HG03342 (cell line): ENCODE data around the gene SPATC1L.

Source experiments
- ATAC-seq: cut with Tn5 transposase; IDR thresholded peaks from one replicate; pipeline ENCODE4 v1.9.1; 2021; ENCODE audit warnings: mild to moderate bottlenecking, moderate library complexity; ENCODE audit not compliant: unreplicated experiment

The SPATC1L gene

DNA sequence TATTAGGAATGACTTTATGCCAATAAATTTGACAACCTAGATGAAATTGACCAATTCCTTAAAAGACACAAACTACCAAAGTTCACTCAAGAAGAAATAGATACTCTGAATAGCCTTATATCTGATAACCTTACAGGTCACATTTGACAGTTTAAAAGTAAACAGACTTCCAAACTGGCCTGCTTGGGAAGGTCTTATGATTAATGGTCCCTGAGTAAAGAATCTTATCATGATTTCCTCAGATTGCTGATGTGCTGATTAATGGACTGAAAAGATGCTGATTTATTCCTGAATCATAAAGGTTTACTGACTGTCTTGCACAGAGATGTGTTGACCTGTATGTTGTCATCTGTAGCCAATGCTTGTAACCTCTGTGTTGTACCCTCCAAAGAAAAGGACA lies 19.2 kb downstream of the SPATC1L start:
- ATAC-seq, result no peak

DNA sequence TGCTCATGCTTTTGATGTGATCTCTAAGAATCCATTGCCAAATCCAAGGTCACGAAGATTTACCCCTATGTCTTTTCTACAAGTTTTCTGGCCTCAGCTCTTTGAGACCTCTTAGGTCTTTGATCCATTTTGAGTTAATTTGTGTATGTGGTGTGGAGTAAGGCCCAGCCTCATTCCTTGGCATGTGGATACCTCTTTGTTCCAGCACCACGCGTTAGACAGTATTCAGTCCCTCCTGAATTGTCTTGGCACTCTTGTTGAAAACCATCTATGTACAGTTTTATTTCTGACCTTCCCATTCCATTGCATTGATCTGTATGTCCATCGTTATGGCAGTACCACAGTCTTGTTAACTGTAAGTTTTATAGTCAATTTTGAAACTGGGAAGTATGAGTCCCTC lies 20.9 kb downstream of the SPATC1L start:
- ATAC-seq, result no peak

DNA sequence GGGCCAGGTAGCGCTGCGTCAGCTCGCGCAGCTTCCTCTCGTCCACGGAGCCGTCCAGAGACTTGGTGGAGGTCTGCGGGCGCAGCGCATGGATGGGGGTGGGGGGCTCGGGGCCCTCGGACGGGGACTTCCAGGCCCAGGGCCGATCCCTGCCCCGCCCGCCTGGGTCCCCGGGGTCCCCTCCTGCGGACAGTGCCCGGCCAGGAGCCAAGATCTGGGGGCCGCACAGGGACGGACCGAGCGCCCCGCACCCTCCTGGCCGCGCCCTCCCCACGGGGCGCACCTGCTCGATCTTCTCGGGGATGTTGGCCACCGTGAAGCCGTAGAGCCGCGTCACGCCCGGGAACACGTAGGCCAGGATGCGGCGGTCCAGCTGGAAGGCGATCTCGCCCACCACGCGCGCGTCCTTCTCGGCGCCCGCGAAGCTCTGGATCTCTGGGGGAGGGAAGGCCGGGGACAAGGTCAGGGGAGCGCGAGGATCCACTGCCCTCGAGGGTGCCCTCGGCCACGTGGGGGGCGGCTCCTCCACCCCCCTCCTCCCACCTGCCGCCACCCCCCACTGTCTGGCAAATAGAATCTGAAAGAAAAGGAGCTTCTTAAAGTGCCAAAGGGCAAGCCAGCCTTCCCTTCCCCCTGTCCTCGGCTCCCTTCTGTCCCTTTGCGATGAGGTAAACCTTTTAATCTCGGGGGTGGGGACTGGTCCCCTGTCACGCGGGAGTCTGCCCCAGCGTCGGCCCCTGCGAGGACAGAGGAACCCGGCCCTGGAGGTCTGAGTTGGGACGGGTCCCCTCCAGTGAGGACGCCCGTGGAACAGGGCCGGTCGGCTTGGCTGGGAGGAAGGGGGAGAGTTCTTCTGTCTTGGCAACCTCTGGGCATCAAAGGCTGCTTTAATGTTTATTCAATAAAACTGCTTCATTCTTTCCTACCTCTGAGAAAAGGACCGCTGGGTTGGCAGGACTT lies 22.3 kb downstream of the SPATC1L start:
- no peak for ATAC-seq

DNA sequence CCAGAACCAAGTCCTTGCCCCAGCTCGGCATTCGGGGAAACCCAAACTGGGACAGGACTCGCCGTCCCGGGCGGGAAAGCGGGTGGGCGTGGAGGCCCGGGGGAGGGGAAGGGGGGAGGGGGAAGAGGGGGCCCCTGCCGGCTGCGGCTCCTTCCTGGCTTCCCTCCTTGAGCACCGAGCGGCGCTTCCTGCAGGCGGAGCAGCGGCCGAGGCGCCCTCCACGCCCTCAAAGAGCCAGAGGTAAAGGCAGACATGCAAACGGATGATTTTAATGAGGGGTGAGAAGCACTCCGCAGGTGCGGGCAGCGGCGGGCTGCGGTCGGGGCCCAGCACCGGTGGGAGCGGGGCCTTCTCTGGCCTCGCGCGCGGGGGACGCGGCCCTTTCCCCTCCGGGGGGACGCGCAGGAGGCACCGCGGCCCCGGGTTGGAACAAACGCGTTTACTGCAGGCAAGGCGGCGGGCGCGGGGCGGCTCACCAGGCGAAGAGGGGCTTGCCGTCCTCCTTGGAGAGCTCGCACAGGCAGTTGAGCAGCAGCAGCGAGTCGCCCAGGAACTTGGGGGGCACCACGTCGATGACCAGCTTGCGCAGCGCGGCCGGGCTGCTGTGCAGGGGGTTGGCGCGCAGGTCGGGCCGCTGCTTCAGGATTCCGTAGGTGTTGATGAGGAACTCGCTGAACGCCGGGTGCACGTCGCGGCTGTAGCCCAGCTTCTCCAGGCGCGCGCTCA lies 23.2 kb downstream of the SPATC1L start:
- ATAC-seq, result no peak

DNA sequence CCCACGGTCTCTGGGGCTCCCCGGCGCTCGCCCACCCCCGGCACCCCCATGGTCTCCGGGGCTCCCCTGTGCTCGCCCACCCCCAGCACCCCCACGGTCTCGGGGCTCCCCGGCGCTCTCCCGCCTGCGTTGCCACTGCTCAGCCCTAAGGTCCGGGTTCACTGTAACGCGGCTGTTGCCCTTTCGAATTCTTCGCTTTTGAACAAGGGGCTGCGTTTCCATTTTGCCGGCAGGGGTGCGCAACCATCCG lies 23.7 kb downstream of the SPATC1L start:
- ATAC-seq, result no peak

DNA sequence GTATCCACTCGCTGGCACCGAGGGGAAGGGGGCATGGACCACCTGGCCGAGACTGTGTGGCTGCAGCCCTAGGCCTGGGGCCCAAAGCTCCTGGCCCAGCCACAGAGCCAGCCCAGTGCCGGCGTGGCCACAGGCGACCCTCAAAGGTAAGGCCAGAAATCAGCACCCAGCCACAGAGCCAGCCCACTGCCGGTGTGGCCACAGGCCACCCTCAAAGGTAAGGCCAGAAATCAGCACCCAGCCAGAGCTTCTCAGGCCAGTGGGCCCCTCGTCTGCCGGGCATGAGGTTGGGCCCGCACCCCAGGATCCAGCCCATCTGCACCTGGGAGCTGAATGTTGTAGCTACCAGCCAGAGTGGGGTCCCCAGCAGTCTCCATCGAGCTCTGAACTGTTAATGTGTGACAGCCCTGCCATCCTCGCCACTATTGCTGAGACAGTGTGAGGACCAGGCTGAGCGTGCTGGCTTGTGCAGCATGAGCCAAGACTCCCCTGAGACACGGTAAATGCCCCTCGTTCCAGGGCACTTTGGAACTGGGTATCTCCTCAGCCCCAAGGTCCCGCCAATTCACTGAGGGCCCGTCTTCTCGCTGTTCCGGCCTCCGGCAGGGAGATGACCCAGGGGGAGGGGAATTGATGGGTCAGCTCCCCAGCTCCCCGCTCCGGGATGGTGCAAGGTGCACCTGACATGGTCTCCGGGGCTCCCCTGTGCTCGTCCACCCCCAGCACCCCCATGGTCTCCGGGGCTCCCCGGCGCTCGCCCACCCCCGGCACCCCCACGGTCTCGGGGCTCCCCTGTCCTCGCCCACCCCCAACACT lies 24.2 kb downstream of the SPATC1L start:
- no peak for ATAC-seq

DNA sequence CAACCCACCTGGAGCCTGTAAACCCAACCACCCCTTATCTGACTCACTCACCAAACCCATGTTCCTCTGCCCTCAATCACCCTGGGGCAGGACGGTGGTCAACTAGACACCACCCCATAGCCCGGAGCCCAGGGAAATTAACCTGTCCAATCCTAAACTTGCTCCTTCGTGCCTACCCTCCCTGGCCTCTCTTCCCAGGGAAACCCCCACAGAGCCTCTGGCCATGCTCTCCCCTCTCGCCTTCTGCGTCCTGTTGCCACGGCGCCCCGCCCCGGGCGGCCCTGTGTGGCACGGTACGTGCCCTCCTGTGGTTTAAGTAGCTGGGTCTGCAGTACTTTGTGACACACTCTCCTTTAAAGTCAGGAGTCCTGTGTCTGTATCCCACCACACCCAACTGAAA lies 24.9 kb downstream of the SPATC1L start:
- ATAC-seq, result no peak

DNA sequence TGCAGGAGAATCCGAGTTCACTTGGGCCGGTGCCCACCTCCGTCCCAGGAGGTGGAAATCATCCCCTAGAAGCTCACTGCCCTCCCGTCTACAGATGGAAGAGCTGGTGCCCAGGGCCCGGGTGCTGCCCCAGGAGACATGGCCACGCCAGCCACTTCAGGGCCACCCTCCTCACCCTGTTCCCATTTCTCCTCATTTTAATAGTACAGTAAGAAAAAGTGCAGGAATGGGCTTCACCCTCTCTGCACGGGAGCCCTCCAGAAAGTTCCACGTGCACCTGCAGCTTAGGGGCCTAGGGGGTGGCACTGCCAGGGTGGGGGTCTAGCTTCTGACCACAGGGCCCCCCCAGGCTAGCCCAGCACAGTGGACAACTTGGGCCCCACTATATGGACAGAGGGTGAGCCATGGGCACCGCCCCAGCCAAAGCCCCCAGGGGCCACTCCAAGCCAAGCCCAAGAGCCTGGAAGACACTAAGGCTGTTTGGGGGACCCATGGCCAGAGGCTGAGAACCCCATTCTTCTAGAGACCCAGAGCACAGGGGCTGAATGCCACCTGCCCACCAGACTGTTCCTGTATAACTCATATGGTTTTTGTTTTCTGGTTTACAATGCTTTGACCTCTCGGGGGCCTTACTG lies 25.5 kb downstream of the SPATC1L start:
- ATAC-seq, result no peak

DNA sequence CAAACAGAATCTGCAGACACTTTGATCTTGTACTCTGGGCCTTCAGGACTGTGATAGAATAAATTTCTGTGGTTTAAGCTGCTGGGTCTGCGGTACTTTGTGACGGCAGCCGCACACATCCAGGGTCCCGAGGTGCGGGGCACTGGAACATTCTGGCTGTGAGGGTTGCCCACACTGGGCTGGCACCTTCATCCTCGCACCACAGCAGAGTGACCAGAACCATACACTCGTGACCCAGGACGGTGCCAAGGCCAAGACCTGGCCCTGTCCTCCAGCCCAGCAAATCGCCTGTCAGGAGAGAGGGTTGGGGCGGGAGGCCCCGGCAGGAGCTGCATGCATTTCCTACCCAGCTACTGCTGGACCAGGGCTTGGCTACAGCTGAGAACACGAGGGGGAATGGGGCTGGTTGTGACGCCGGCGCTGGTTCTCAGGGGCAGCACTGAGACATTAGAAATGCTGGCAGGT lies 26.2 kb downstream of the SPATC1L start:
- ATAC-seq, result no peak

DNA sequence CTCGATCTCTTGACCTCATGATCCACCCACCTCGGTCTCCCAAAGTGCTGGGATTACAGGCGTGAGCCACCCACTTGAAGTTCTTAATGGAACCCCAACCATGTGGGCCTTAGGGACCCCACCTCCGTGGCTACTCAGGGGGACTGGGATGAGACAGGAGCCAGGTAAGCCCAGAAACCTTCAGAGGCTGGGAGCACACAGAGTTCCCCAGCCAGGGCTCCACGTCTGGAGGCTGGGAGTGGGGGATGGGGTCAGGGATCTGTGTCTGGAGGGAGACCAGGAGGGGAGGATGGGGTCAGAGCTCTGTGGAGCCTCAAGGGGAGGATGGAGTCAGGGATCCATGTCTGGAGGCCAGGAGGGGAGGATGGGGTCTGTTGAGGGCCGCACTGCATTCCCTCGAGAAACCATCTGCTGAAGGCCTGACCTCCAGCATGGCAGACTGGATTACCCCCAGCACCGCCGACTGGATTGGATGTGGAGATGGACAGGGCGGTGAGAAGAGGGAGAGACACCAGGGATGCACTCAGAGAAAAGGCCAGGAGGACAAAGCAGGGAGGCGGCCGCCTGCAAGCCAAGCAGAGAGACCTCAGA lies 26.8 kb downstream of the SPATC1L start:
- ATAC-seq, result no peak

DNA sequence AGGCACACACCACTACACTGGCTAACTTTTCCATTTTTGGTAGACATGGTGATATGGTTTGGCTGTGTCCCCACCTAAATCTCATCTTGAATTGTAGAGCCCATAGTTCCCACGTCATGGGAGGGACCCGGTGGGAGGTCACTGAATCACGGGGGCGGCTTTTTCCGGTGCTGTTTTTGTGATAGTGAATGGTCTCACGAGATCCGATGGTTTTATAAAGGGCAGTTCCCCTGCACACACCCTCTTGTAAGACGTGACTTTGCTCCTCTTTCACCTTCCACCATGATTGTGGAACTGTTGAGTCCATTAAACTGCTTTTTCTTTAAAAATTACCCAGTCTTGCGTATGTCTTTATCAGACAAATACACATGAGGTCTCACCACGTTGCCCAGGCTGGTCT lies 27.6 kb downstream of the SPATC1L start:
- no peak for ATAC-seq

DNA sequence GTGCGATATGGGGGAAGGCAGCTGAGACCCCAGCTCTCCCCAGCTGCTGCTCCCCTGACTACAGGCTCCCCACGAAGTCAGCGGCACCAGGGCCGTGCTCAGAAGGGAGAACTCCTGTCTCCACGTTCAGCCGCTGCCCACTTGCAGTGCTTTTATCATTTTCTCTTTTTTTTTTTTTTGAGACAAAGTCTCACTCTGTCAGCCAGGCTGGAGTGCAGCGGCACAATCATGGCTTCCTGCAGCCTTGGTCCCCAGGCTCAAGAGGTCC lies 27.9 kb downstream of the SPATC1L start:
- ATAC-seq, result no peak

DNA sequence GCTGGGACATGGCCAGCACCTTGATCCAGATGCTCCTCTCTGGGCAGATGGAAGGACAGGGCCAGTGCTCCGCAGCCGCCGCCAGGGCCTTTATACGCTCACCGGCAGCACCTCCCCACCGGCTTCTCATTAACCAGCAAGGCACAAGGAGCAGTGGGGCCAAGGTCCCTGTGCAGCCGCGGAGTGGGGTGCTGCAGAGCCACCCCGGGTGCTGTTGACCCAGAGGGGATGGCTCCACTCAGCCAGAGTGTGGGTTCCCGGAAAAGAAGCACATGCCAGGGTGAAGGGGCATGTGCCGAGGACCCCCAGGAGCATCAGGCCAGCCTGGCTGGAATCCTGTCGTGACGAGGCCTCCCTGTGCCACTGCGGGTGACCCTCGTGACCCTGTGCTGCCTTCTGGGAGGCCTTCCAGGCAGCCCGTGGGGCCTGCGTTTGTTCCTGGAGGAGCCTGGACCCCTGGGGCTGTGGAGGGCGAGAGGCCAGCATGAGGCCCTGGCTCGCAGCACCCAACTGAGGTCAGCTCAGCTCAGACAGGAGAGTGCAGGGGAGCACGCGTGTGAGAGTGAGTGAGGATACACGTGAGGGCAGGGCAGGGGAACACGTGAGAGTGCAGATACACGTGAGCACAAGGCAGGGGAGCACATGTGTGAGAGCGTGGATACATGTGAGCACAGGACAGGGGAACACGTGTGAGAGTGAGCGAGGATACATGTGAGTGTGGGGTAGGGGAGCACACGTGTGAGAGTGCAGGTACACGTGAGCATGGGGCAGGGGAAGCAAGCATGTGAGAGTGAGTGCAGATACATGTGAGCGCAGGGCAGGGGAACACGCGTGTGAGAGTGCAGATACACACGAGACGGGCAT lies 28.5 kb downstream of the SPATC1L start, which contains the start of gene FTCD:
TSS of gene FTCD (minus strand) at position 66 of the 864 bp plus-strand sequence. CDS start at position 10, 56 bp downstream.
- no peak for ATAC-seq

DNA sequence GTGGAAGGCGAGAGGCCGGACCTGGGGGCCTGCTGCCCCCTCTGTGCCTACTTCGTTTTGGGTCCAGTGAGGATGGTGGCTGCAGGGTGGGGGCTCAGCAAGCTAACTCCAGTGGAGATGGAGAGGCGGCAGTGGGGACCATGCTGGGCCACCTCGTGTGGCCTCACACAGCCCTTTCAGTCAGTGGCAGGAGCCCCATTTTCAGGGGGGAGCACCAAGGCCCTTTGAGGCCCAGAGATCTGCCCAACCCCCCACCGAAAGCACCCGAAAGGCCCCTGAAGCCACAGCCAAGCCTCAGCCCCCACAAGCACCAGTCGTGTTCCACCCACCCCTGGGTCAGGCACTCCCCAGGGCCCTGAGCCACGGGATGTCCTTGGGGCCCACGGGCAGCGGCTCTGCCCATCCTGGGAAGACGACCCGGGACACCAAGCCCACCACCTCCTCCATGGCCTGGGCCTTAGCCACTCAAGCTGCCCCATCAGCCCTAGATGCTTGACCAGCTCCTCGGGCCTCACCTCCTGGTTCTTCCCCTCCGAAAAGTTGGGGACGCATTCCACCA lies 29.2 kb downstream of the SPATC1L start:
- no peak for ATAC-seq

DNA sequence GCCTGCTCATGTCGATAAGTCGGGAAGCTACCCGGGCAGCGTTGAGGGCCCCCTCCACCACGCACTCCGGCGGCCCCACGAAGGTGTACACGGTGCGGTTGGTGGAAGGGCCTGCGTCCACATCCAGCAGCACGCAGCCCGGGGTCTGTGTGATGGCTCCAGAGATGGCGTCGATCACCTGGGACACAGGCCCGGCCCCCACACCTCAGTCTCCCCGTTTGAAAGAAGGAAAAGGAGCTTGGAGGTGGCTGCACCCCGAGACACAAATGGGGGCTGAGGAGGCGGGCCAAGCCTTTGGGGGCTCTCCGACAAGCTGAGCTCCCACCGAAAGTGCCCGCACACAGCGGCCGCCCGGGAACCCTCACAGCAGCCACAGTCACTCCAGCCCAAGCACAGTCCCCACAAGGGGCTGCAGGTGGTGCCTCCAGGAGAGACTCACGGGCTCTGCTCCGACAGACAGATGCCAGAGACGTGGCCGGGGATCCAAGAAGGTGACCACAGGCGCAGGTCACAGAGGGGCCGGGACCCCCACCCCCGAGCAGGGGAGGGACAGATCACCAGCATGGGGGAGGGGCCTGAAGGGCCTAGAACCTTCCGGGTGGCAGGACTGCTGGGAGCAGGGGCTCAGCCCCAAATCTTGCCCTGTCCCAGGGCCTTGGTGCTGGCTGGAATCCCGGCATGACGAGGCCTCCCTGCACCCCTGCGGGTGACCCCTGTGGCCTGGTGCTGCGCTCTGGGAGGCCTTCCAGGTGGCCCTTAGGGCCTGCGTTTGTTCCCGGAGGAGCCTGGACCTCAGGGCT lies 29.9 kb downstream of the SPATC1L start:
- ATAC-seq, result no peak

DNA sequence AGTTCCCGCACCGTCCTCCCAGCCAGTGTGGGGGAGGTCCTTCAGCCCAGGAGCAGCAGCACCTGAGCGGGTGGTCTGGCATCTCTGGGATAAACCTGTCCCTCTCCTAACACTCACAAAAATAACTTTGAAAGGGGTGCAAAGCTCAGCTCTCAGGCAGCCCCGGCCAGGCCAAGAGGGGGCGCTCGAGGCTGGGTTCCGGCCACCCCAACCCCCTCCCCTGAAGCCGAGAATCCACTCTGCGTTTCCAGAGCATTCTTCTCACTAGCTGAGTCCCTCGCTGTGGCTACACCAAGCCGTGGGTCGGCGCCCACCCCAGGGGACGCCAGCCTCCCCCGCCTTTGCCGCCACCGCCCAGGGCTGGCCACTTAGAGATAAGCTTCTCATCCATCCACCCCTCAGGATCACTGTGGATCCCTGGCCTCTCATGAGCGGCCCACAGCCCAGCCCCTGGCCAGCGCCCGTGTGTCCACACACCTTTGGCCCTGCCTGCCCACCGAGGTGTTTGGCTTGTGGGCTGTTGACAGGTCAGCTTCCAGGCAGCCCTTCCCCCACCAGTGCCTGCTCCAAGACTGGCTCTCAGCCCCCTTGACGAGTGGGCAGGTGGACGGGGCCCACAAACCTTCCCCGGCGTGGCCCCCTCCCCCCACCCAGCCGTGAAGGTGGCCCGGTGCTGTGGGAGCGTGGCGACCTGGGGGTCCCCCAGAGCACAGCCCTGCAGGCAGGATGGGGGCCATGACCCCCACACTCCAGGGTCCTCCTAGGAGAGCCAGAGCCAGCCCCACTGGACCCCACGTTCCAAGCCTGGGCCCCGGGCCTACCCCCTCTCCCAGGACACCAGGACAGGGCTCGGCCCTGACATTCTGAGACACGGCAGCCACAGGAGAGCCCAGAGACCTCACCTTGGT lies 30.8 kb downstream of the SPATC1L start:
- no peak for ATAC-seq

DNA sequence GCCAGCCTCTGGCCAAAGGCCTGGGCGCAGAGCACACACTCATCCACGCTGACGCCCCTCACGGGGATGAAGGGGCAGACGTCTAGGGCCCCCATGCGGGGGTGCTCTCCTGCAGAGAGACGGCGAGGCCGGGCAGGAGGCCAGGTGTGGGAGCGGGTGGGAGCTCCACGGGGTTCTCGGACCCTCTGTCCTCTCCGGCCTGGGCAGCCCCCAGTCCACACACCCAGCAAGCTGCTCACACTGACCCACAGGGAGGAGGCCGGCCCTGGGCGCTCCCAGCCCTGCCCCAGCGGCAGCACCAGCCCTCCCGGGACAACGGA lies 31.4 kb downstream of the SPATC1L start:
- ATAC-seq, result no peak
